ENCODE results near the gene MAML3. TPM values are rescaled to one million over a fixed set of nuclear protein-coding genes. Genes with fewer than 3 reads are reported as not detected.

The MAML3 gene
- total and polyA plus RNA-seq, 2 experiments from 2014 or later: 4.1 to 11.2 TPM

DNA sequence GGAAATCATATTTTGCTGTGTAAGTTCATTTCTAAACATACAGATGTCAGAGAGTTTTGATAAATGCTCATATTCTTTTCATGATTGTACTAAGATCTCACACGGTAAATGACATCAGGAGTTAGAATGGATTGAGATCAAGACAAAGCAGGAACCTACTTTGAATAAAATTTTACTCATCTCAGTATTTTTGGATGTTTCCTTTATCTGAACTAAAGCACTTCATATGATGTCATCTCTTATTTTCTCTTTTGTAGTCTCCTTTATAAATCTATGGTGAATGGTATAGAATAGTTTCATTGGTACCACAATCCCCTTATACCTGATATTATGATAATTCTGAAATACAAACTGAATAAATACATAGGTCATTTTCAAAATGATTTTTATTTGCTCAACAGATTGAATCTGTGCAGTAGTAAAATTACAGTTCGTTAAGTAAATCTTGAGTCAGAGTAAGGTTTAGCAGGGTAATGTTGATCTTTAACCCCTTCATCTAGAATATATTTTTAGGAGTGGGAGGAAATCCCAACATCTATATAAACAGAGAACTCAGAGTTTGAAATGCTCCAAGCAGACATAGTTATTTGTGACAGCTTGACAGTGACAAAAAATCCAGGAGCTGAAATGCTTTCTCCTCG lies 308.4 kb downstream of the MAML3 start:
- 77% methylated on average over 3 of the region's 3 CpGs for WGBS (ENCODE audit: low lambda C conversion rate, missing lambda C conversion rate)
- Histone ChIP-seq H3K4me3 (no peak overlapping the region), H3K4me2 (no peak overlapping the region), H3K27me3 (no peaks in the 10 kb centered on the region), H4K20me1 (ENCODE audit: insufficient read depth, poor library complexity, severe bottlenecking) (no peaks in the 10 kb centered on the region), H3K9me2 (replicated peaks; ENCODE audit: insufficient read depth) (no peaks in the 10 kb centered on the region), H3K36me3 (replicated peaks; ENCODE audit: insufficient read depth, low read depth) (no peaks in the 10 kb centered on the region), H2AFZ (no peak overlapping the region), H3K4me1 (ENCODE audit: insufficient read depth) (peaks cover 23% of the 10 kb centered on the region), H3K27ac (no peak overlapping the region), H3K79me2 (no peaks in the 10 kb centered on the region), H3K9me3 (ENCODE audit: low read depth) (no peaks in the 10 kb centered on the region)
- no peak for DNase-seq (ENCODE audit: low spot score)
- TF ChIP-seq EZH2 (IDR thresholded peaks at IDR 0.05; ENCODE audit: borderline replicate concordance) (no peak), EZH2phosphoT487 (IDR thresholded peaks at IDR 0.05; ENCODE audit: low read depth, severe bottlenecking, unreplicated experiment) (no peak)
- TF ChIP-seq, protein P1, sequence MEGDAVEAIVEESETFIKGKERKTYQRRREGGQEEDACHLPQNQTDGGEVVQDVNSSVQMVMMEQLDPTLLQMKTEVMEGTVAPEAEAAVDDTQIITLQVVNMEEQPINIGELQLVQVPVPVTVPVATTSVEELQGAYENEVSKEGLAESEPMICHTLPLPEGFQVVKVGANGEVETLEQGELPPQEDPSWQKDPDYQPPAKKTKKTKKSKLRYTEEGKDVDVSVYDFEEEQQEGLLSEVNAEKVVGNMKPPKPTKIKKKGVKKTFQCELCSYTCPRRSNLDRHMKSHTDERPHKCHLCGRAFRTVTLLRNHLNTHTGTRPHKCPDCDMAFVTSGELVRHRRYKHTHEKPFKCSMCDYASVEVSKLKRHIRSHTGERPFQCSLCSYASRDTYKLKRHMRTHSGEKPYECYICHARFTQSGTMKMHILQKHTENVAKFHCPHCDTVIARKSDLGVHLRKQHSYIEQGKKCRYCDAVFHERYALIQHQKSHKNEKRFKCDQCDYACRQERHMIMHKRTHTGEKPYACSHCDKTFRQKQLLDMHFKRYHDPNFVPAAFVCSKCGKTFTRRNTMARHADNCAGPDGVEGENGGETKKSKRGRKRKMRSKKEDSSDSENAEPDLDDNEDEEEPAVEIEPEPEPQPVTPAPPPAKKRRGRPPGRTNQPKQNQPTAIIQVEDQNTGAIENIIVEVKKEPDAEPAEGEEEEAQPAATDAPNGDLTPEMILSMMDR (IDR thresholded peaks at IDR 0.05; ENCODE audit: poor library complexity): no peak

DNA sequence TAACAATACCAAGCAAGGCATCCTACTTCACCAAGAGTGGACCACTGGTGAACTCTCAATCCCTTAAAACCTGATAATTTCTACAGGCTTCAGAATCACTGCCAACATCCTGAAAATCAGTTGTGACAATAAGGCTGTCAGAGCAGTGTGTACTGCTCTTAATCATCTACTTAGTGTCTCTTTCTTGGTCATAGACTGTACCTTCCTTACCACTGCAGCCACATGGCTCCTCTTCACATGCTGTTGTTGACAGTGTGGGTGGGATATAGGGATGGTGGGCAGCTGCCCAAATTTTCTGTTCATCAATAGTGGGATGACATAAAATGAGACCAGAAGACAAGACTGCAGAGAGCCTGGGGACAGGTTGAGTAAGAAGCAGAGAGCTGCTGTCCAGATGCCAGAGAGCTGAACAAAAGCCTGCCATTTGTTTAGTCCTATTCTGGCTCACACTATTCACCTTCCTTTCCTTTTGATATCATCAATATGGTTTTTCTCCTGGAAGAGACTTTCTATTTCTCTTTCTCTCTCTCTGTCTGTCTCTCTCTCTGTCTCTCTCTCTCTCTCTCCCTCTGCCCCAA lies 309.4 kb downstream of the MAML3 start:
- TF ChIP-seq EZH2phosphoT487 (IDR thresholded peaks at IDR 0.05; ENCODE audit: low read depth, severe bottlenecking, unreplicated experiment) (no peak), EZH2 (IDR thresholded peaks at IDR 0.05; ENCODE audit: borderline replicate concordance) (no peak)
- TF ChIP-seq, protein P1 (IDR thresholded peaks at IDR 0.05; ENCODE audit: poor library complexity): no peak
- Histone ChIP-seq H3K9me3 (ENCODE audit: low read depth) (no peaks in the 10 kb centered on the region), H2AFZ (no peak overlapping the region), H3K4me1 (ENCODE audit: insufficient read depth) (peaks cover 21% of the 10 kb centered on the region), H3K9me2 (replicated peaks; ENCODE audit: insufficient read depth) (no peaks in the 10 kb centered on the region), H3K4me2 (no peak overlapping the region), H4K20me1 (ENCODE audit: insufficient read depth, poor library complexity, severe bottlenecking) (no peaks in the 10 kb centered on the region), H3K36me3 (replicated peaks; ENCODE audit: insufficient read depth, low read depth) (no peaks in the 10 kb centered on the region), H3K27ac (no peak overlapping the region), H3K4me3 (no peak overlapping the region), H3K79me2 (peaks cover 4% of the 10 kb centered on the region), H3K27me3 (no peaks in the 10 kb centered on the region)
- DNase-seq (ENCODE audit: low spot score): no peak

DNA sequence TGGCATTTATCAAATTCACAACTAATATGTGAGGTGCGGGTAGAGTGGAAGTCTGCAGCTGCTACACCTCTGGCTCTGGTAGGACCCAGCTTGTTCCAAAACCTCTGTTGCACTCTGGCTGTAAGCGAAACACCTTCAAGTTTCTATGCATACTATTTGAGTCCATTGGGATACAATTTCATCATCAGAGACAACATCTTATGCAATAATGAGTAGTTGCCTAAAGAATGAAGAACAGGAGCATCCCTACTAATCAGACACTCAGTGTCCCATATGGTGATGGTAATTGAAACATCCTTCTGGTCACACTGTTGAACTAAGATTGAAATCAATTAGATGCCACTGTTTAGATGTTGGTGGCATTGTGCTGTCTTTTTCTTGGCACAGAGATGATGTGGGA lies 309.9 kb downstream of the MAML3 start:
- no peak overlapping the region for H3K4me3 ChIP-seq
- H3K4me2 ChIP-seq: no peak overlapping the region
- H3K36me3 ChIP-seq (replicated peaks; ENCODE audit: insufficient read depth, low read depth): no peaks in the 10 kb centered on the region
- H3K79me2 ChIP-seq: peaks cover 8% of the 10 kb centered on the region
- H3K27me3 ChIP-seq: no peaks in the 10 kb centered on the region
- H2AFZ ChIP-seq: no peak overlapping the region
- no peaks in the 10 kb centered on the region for H3K9me3 ChIP-seq (ENCODE audit: low read depth)
- DNase-seq (ENCODE audit: low spot score): no peak
- TF ChIP-seq EZH2 (IDR thresholded peaks at IDR 0.05; ENCODE audit: borderline replicate concordance): no peak
- no peak for TF ChIP-seq EZH2phosphoT487 (IDR thresholded peaks at IDR 0.05; ENCODE audit: low read depth, severe bottlenecking, unreplicated experiment)
- TF ChIP-seq, protein P1 (IDR thresholded peaks at IDR 0.05; ENCODE audit: poor library complexity): no peak
- H3K9me2 ChIP-seq (replicated peaks; ENCODE audit: insufficient read depth): no peaks in the 10 kb centered on the region
- no peaks in the 10 kb centered on the region for H4K20me1 ChIP-seq (ENCODE audit: insufficient read depth, poor library complexity, severe bottlenecking)
- H3K4me1 ChIP-seq (ENCODE audit: insufficient read depth): peaks cover 19% of the 10 kb centered on the region
- 98% methylated on average over 2 of the region's 2 CpGs for WGBS (ENCODE audit: low lambda C conversion rate, missing lambda C conversion rate)
- no peak overlapping the region for H3K27ac ChIP-seq

All from hepatocyte (in vitro differentiated cells).